Glutamatergic neuron (in vitro differentiated cells): ENCODE measurements around the gene RAF1. TPM values are rescaled to one million over a fixed set of nuclear protein-coding genes. Genes with fewer than 3 reads are reported as not detected.

ENCODE experiments used
- DNase-seq: peaks from one replicate; pipeline ENCODE4 v3.0.0; 2022
- H3K27ac Mint-ChIP-seq: one replicate; pipeline ENCODE4 v1.8.0; 2020; ENCODE audit warnings: mild to moderate bottlenecking, mixed read lengths, inconsistent platforms; ENCODE audit not compliant: unreplicated experiment
- H3K27me3 Mint-ChIP-seq: one replicate; pipeline ENCODE4 v1.8.0; 2020; ENCODE audit warnings: mild to moderate bottlenecking, moderate library complexity, mixed read lengths, inconsistent platforms; ENCODE audit not compliant: unreplicated experiment
- H3K36me3 Mint-ChIP-seq: one replicate; pipeline ENCODE4 v1.8.0; 2020; ENCODE audit warnings: mild to moderate bottlenecking, mixed read lengths, inconsistent platforms; ENCODE audit not compliant: unreplicated experiment
- H3K4me1 Mint-ChIP-seq: one replicate; pipeline ENCODE4 v1.8.0; 2020; ENCODE audit warnings: mild to moderate bottlenecking, low read depth, mixed read lengths, inconsistent platforms; ENCODE audit not compliant: unreplicated experiment
- H3K4me3 Mint-ChIP-seq: one replicate; pipeline ENCODE4 v1.8.0; 2020; ENCODE audit warnings: mild to moderate bottlenecking, mixed read lengths, inconsistent platforms; ENCODE audit not compliant: unreplicated experiment
- H3K9me3 Mint-ChIP-seq: one replicate; pipeline ENCODE4 v1.8.0; 2020; ENCODE audit warnings: mild to moderate bottlenecking, moderate library complexity, mixed read lengths, inconsistent platforms; ENCODE audit not compliant: unreplicated experiment
- total RNA-seq: library from RNA; stranded (reverse); fragmentation: NEBNext Ultra II Directional; extraction: Animal tissue kit (Norgen Biotek cat#: 25700); gene quantifications from one replicate; pipeline ENCODE4 v1.2.1, GENCODE V29; 2021; ENCODE audit not compliant: unreplicated experiment
- TF ChIP-seq, protein P1 (sequence below): fragments of 200-600 bp; sonication (generic); IDR thresholded peaks from one replicate; pipeline ENCODE4 v1.5.0; 2021; ENCODE audit not compliant: partially characterized antibody, unreplicated experiment

RAF1 gene
- total RNA-seq, 1 donor from 2014 or later, result 185 TPM

DNA sequence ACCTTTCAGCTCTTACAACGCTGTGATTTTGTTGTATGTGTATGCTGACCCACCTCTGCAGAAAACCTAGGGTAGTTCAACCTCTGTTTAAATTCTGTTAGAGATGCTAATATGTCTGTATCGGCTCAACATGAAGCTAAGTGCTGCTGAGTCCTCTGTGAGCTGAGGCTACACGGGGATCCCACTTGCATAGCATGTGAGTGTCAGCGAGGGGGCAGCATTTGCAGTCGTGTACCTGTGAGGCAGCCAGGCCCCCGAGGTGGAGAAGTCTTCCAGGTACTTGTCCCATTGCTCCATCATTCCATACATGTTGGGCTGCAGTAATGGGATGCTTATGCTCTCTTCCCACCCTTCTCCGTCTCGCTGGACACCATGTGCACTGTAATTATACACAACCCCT is 122.3 kb downstream of the RAF1 start:
- Mint-ChIP-seq H3K4me3 (no peak overlapping the region), H3K36me3 (no peaks in the 10 kb centered on the region), H3K4me1 (peaks cover 9% of the 10 kb centered on the region), H3K9me3 (no peaks in the 10 kb centered on the region), H3K27me3 (peaks cover 7% of the 10 kb centered on the region), H3K27ac (no peak overlapping the region)
- DNase-seq, result peak; percentile 36
- TF ChIP-seq, protein P1, sequence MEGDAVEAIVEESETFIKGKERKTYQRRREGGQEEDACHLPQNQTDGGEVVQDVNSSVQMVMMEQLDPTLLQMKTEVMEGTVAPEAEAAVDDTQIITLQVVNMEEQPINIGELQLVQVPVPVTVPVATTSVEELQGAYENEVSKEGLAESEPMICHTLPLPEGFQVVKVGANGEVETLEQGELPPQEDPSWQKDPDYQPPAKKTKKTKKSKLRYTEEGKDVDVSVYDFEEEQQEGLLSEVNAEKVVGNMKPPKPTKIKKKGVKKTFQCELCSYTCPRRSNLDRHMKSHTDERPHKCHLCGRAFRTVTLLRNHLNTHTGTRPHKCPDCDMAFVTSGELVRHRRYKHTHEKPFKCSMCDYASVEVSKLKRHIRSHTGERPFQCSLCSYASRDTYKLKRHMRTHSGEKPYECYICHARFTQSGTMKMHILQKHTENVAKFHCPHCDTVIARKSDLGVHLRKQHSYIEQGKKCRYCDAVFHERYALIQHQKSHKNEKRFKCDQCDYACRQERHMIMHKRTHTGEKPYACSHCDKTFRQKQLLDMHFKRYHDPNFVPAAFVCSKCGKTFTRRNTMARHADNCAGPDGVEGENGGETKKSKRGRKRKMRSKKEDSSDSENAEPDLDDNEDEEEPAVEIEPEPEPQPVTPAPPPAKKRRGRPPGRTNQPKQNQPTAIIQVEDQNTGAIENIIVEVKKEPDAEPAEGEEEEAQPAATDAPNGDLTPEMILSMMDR, result no peak

DNA sequence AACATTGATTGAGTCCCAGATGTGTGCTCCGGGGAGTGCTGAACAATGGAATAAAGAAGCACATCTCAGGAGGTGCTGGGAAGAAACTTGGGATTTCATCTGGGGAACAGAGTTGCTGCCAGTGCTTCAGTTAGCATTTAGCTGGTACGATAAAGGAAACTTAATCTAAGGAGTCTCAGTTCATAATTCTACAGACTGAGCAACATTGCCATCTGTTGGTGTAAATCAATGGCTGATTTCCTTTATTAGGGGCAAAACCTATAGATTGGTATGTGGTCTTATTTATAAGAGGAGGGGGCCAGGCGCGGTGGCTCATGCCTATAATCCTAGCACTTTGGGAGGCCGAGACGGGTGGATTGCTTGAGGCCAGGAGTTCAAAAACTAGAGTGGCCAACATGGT is 127.5 kb downstream of the RAF1 start:
- no peaks in the 10 kb centered on the region for H3K4me1 Mint-ChIP-seq
- H3K4me3 Mint-ChIP-seq, result no peak overlapping the region
- H3K36me3 Mint-ChIP-seq, result no peaks in the 10 kb centered on the region
- H3K9me3 Mint-ChIP-seq, result peaks cover 2% of the 10 kb centered on the region
- no peak for DNase-seq
- TF ChIP-seq, protein P1, result no peak
- H3K27me3 Mint-ChIP-seq, result peaks cover 3% of the 10 kb centered on the region
- H3K27ac Mint-ChIP-seq, result no peak overlapping the region

Other genes with a start within 250 kb of the RAF1 start
- 18.6 TPM for gene TSEN2, start 179.6 kb downstream of the RAF1 start, total RNA-seq
- gene MKRN2OS, start 118.6 kb downstream of the RAF1 start, total RNA-seq, result not detected
- 25.8 TPM for gene MKRN2, start 107.0 kb downstream of the RAF1 start, total RNA-seq
- not detected for gene TMEM40, start 95.1 kb upstream of the RAF1 start, total RNA-seq
- 8.8 TPM for gene CAND2, start 132.6 kb upstream of the RAF1 start, total RNA-seq
- 966 TPM for gene RPL32, start 177.4 kb upstream of the RAF1 start, total RNA-seq